Dendritic cell treated with granulocyte-macrophage colony-stimulating factor and Interleukin-4, amounts not matched to agents 40 ng/mL and 50 ng/mL, for 4 days (primary cell): ENCODE measurements around the gene PPM1E.
"Not testable (repeated sequence)": the region's sequence is repeated elsewhere in the genome, so short reads cannot be mapped to it uniquely, and the experiment has no call there.

ENCODE experiments used
- H3K27ac Mint-ChIP-seq: one replicate; pipeline ENCODE4 v1.8.0; 2022; ENCODE audit warnings: mild to moderate bottlenecking, mixed read lengths
- H3K27me3 Mint-ChIP-seq: one replicate; pipeline ENCODE4 v1.8.0; 2022; ENCODE audit warnings: mild to moderate bottlenecking, mixed read lengths
- H3K36me3 Mint-ChIP-seq: one replicate; pipeline ENCODE4 v1.8.0; 2022; ENCODE audit warnings: low read depth, mixed read lengths
- H3K4me1 Mint-ChIP-seq: one replicate; pipeline ENCODE4 v1.8.0; 2022; ENCODE audit warnings: low read depth, mixed read lengths
- H3K4me3 Mint-ChIP-seq: one replicate; pipeline ENCODE4 v1.8.0; 2022; ENCODE audit warnings: mild to moderate bottlenecking, moderate library complexity, mixed read lengths
- H3K9me3 Mint-ChIP-seq: one replicate; pipeline ENCODE4 v1.8.0; 2022; ENCODE audit warnings: mixed read lengths
- intact Hi-C: fragments of 100-400 bp; cut with micrococcal nuclease; formaldehyde crosslinking; loops from one replicate; pipeline ENCODE4 v1.15.0; 2022

Gene PPM1E

DNA sequence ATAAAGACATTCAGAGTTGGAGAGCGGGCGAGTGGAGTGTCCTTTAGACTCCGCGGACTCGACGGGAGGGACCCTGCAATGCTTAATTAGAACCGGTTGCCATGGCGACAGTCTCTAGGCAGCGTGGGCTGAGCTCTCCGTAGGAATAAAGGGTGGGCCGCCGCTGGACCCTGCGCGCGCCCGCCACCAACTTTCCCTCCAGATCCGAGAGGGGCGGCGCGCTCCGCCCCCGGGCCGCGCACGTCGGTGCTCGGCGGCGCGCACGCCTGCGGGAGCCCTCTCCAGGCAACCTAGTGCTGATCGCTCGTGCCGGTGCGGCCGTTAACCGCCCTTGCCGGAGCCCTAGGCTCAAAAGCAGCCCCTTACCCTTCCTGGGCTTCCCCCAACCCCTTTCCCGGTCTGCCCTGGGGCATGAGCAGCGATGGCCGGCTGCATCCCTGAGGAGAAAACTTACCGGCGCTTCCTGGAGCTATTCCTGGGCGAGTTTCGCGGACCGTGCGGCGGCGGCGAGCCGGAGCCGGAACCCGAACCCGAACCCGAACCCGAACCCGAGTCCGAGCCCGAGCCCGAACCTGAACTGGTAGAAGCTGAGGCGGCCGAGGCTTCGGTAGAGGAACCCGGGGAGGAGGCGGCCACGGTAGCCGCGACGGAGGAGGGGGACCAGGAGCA, at the start of gene PPM1E:
Gene PPM1E, plus strand, starts transcription at position 278 of the 669 bp plus-strand sequence.
- Mint-ChIP-seq H3K4me1 (peaks cover 13% of the 10 kb centered on the region), H3K9me3 (no peaks in the 10 kb centered on the region), H3K27ac (no peak within 1 kb of the TSS), H3K36me3 (no peaks in the 10 kb centered on the region), H3K4me3 (peak within 1 kb of the TSS; percentile 77), H3K27me3 (peaks cover 74% of the 10 kb centered on the region)
- intact Hi-C loops, result no loop called here

DNA sequence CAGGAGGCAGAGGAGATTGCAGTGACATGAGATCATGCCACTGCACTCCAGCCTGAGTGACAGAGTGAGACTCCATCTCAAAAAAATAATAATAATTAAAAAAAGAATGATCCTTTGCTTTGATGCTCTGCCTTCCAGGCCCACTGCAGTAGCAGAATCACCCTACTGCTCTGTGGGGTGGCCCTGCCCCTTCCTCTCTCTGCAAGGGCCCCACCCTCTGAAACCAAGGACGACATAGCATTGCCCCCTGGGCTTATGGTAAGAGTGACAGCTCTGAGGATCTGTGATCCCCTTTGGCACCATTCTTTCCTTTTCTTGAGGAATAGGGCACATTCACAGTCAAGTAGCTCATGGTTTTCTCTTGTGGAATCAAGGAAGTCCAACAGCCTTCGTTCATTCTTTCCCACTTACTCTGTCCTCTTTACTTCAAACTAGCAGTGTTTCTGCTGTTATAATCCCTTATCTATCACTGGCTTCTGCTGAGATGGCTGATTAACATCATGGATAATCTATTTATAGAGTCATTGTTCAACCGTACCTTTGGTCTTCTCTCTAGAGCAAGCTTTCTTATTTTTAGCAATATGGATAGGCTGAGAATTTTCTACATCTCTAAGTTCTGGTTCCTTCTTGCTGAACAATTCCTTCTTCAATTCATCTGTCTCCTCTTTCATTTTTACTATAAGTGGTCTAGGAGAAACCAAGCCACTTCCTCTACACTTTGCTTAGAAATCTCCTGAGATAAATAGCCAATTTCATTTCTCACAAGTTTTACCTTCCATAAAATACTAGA, 49.1 kb upstream of the PPM1E start:
- no peaks in the 10 kb centered on the region for H3K27me3 Mint-ChIP-seq
- H3K27ac Mint-ChIP-seq, result peak overlapping the region; percentile 40
- H3K4me1 Mint-ChIP-seq, result peaks cover 11% of the 10 kb centered on the region
- no peaks in the 10 kb centered on the region for H3K9me3 Mint-ChIP-seq
- H3K36me3 Mint-ChIP-seq, result peaks cover 13% of the 10 kb centered on the region
- H3K4me3 Mint-ChIP-seq, result no peak overlapping the region
- intact Hi-C loops, result no loop called here

DNA sequence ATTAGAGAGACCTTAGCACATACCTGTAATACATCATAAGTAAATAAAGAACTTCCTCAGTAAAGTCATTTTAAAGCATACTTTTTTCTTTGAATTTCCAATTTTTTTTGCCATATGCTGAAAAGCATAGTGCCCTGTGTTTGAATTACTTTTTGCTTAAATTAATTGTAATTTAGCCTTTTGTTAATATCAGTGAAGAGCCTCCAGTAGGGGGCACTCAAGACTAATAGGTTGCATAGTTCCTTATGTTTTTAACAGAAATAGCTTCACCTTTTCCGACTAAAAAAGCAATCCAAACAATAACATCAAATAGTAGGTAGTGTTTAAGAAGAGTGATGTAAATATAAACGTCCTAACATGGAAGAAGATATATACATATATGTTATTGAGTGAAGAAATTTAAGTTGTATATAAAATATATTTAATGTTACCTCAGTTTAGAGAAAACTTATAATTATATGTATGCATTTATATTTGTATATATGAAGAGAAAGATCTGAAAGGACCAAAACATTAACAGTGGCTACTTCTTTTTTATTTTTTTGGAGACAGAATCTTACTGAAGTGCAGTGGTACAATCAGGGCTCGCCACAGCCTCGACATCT, 44.6 kb upstream of the PPM1E start:
- H3K27me3 Mint-ChIP-seq, result no peaks in the 10 kb centered on the region
- no peak overlapping the region for H3K4me3 Mint-ChIP-seq
- H3K9me3 Mint-ChIP-seq, result no peaks in the 10 kb centered on the region
- intact Hi-C loops, result loop anchor here (1.0 to 10.0 kb wide), 2 partner anchors 126 to 294 kb away; no protein-coding TSS in a partner anchor
- peaks cover 13% of the 10 kb centered on the region for H3K36me3 Mint-ChIP-seq
- peaks cover 11% of the 10 kb centered on the region for H3K4me1 Mint-ChIP-seq
- no peak overlapping the region for H3K27ac Mint-ChIP-seq

DNA sequence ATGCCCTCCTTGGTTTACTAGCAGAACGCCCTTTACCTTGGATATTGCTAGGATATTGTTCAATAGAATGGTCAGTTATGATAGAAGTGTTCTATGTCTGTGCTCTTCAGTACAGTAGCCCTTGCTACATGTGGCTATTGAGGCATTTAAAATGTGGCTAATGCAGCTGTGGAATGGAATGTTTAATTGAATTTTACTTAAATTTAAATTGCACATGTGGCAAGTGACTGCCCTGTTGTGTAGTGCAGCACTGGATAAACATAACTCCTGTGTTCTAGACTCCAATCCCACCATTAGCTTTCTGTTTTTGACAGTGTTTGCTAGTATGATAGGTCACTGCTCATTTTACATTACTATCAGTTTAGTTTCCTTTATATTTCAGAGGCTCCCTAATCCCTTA, 33.4 kb upstream of the PPM1E start:
- no peaks in the 10 kb centered on the region for H3K27me3 Mint-ChIP-seq
- H3K9me3 Mint-ChIP-seq, result no peaks in the 10 kb centered on the region
- no peak overlapping the region for H3K27ac Mint-ChIP-seq
- intact Hi-C loops, result no loop called here
- H3K36me3 Mint-ChIP-seq, result peaks cover 25% of the 10 kb centered on the region
- H3K4me3 Mint-ChIP-seq, result no peak overlapping the region
- no peaks in the 10 kb centered on the region for H3K4me1 Mint-ChIP-seq

DNA sequence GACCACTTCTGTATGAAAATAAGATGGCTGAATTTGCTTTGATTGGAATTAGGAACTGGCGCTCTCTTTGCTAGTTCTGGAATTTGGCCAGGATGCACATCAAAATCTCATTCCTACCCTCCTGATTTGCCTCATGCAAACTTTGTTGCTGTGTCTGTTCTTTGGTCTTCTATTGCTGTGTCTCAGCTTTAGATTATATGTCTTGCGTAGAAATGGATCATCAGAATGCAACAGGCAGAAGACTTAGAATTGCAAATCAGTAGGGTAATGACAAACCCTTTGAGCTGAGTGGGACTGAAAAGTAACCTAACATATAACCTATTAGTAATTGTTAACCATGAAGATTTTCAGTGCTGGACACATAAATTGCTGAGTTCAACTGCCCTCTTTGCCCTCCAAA, 33.0 kb upstream of the PPM1E start:
- peaks cover 25% of the 10 kb centered on the region for H3K36me3 Mint-ChIP-seq
- H3K4me1 Mint-ChIP-seq, result no peaks in the 10 kb centered on the region
- no peak overlapping the region for H3K4me3 Mint-ChIP-seq
- no peaks in the 10 kb centered on the region for H3K9me3 Mint-ChIP-seq
- no peak overlapping the region for H3K27ac Mint-ChIP-seq
- intact Hi-C loops, result no loop called here
- H3K27me3 Mint-ChIP-seq, result no peaks in the 10 kb centered on the region

DNA sequence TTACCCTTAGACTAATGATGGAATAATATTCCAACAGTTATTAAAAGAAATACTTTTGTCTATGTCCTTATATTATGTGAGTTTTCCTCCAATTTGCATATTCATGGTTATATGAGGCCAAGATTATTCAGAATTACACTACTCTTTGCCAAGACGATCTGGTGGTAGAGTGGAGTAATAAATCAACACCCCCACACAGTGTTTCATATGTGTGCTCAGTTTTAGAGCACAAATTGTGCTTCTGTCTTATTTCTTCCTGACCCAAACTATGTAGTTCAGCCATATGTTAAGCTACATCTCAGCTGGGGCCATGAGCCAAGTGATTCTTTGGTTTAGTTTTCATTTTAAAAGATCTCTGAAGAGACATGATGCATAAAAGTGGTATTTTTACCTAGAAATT, 26.9 kb upstream of the PPM1E start:
- Mint-ChIP-seq H3K4me3 (no peak overlapping the region), H3K36me3 (peaks cover 13% of the 10 kb centered on the region), H3K9me3 (no peaks in the 10 kb centered on the region), H3K27ac (no peak overlapping the region), H3K27me3 (no peaks in the 10 kb centered on the region), H3K4me1 (no peaks in the 10 kb centered on the region)
- intact Hi-C loops, result no loop called here

DNA sequence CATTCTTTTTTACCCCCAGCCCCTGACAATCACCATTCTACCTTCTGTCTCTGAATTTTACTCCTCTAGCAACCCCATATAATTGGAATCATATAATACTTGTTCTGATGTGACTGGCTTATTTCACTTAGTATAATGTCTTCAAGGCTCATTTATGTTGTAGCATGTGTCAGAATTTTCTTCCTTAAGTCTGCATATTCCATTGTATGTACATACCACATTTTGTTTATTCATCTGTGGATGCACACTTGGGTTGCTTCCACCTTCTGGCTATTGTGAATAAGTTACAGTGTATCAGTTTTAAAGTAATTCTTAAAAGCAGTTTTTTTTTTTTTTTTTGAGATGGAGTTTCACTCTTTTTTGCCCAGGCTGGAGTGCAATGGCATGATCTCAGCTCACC, 24.7 kb upstream of the PPM1E start:
- no peak overlapping the region for H3K27ac Mint-ChIP-seq
- H3K9me3 Mint-ChIP-seq, result no peaks in the 10 kb centered on the region
- no peak overlapping the region for H3K4me3 Mint-ChIP-seq
- no peaks in the 10 kb centered on the region for H3K4me1 Mint-ChIP-seq
- H3K27me3 Mint-ChIP-seq, result no peaks in the 10 kb centered on the region
- intact Hi-C loops, result no loop called here
- H3K36me3 Mint-ChIP-seq, result peaks cover 7% of the 10 kb centered on the region

DNA sequence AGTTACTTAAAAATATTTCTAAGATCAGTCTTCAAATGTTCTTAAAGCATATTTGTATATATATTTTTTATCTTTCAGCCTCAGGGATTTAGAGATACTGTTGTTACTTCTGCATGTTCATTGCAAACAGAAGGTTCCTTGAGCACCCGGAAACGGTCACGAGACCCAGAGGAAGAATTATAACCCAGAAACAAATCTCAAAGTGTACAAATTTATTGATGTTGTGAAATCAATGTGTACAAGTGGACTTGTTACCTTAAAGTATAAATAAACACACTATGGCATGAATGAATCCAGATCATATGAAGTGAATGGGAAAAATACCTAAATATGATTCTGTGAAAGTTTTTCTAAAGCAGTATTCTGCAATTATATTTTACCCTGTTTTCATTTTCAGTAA, 21.6 kb upstream of the PPM1E start:
- H3K9me3 Mint-ChIP-seq, result no peaks in the 10 kb centered on the region
- no peaks in the 10 kb centered on the region for H3K27me3 Mint-ChIP-seq
- peaks cover 7% of the 10 kb centered on the region for H3K36me3 Mint-ChIP-seq
- no peak overlapping the region for H3K27ac Mint-ChIP-seq
- intact Hi-C loops, result no loop called here
- H3K4me3 Mint-ChIP-seq, result no peak overlapping the region
- H3K4me1 Mint-ChIP-seq, result no peaks in the 10 kb centered on the region

DNA sequence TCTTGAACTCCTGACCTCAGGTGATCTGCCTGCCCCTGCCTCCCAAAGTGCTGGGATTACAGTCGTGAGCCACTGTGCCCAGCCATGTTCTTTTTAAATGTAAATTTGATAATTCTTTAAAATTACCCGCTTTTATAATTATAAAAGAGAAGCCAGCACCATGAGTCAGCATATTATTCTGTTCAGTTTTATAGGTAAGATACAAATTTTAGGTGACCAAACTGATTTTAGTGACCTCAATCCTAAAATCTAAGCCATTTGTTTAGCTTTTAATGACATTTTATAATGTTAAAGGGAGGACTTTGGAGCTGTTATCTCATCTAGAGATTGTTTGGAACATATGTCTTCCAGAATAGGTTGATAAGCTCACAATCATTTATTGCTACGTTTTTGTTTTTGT, 20.8 kb upstream of the PPM1E start:
- H3K36me3 Mint-ChIP-seq, result peaks cover 7% of the 10 kb centered on the region
- intact Hi-C loops, result no loop called here
- H3K9me3 Mint-ChIP-seq, result no peaks in the 10 kb centered on the region
- H3K4me1 Mint-ChIP-seq, result no peaks in the 10 kb centered on the region
- no peak overlapping the region for H3K4me3 Mint-ChIP-seq
- H3K27me3 Mint-ChIP-seq, result no peaks in the 10 kb centered on the region
- H3K27ac Mint-ChIP-seq, result no peak overlapping the region

DNA sequence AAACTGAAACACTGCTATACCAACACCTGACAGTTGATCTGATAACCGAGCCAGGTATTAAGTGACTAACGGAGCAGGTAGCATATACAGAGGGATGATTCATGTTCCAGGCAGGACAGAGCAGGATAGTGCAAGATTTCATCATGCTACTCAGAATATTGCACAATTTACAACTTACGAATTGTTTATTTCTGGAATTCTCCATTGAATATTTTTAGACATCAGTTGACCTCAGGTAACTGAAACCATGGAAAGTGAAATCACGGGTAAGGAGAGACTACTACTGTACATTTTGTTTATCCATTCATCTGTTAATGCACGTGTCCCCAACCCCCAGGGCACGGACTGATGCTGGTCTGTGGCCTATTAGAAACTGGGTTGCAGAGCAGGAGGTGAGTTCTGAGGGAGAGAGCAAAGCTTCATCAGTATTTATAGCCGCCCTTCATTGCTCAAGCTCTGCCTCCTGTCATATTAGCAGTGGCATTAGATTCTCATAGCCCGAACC, 14.5 kb upstream of the PPM1E start:
- no peaks in the 10 kb centered on the region for H3K36me3 Mint-ChIP-seq
- H3K27ac Mint-ChIP-seq, result no peak overlapping the region
- no peaks in the 10 kb centered on the region for H3K4me1 Mint-ChIP-seq
- intact Hi-C loops, result no loop called here
- no peaks in the 10 kb centered on the region for H3K9me3 Mint-ChIP-seq
- H3K4me3 Mint-ChIP-seq, result no peak overlapping the region
- no peaks in the 10 kb centered on the region for H3K27me3 Mint-ChIP-seq

DNA sequence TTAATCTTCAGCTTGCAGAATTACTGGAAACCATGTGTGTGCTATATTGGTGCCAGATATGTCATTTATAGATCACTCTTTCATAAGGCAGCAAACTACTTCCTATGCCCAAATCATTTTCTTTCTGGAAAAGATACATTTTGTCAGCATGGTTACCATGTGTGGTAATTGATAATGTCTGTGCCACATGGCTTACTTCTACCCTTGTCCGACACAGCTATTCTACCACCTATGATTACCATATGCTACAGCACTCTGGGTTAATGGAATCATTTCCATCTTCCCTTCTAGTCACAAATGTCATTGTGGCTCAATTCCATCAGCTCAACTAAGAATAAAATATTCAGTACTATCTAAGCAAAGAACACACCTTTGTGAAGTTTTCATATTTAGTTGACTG, 8.0 kb upstream of the PPM1E start:
- intact Hi-C loops, result no loop called here
- Mint-ChIP-seq H3K27me3 (peaks cover 20% of the 10 kb centered on the region), H3K36me3 (no peaks in the 10 kb centered on the region), H3K27ac (no peak overlapping the region), H3K9me3 (no peaks in the 10 kb centered on the region), H3K4me1 (no peaks in the 10 kb centered on the region), H3K4me3 (no peak overlapping the region)

DNA sequence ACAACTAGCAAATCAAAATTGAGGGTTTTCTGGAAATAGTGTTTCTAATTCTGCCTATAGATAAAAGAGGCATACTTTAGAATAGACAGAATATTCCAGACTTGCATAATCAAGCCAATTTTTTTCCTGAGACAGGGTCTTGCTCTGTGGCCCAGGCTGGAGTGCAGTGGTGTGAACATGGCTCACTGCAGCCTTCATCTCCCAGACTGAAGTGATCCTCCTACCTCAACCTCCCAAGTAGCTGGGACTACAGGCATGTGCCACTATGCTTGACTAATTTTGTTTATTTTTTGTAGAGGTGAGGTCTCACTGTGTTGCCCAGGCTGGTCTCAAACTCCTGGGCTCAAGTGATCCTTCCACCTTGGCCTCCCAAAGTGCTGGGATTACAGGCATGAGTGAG, 6.0 kb upstream of the PPM1E start:
- H3K4me3 Mint-ChIP-seq, H3K36me3 Mint-ChIP-seq, H3K27ac Mint-ChIP-seq, intact Hi-C loops, H3K4me1 Mint-ChIP-seq, H3K9me3 Mint-ChIP-seq: not testable (repeated sequence)
- peaks cover 31% of the 10 kb centered on the region for H3K27me3 Mint-ChIP-seq

DNA sequence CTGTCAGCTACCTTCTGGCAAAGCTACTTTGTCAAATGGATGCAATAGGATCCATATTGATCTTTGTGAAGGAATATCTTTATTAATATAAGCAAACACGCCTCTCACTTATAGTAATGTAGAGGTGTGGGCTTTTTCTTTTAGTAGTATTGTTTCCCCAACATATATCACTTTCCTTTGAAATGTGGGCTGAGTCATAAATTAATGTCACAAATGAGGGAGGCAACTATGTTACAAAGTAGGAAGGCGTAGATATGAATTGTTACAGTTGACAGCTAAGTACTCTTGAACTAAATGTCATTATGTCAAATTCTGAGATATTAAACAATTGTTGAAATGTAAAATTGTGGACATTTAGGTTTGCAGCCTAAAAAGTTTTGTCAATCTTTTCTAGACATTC, 2.6 kb upstream of the PPM1E start:
- Mint-ChIP-seq H3K27me3 (peaks cover 56% of the 10 kb centered on the region), H3K4me3 (no peak overlapping the region), H3K36me3 (no peaks in the 10 kb centered on the region), H3K9me3 (no peaks in the 10 kb centered on the region), H3K4me1 (peaks cover 8% of the 10 kb centered on the region), H3K27ac (no peak overlapping the region)
- intact Hi-C loops, result no loop called here

DNA sequence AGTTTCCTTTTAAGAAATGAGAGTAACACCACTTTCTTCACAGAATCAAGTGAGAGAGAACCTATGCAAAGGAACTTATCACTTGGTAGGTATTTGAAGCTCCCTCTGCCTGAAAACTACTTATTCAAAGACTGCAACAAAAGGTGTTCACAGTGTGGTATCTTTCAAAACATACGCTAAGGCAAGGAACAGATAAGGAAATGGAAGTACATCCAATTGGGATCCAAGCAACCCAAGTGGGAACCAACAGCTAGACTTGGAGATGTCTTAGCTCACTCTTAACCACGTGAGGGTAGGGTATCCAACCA, 431 bp upstream of the PPM1E start:
- Mint-ChIP-seq H3K4me1 (peaks cover 11% of the 10 kb centered on the region), H3K27me3 (peaks cover 72% of the 10 kb centered on the region), H3K36me3 (no peaks in the 10 kb centered on the region), H3K9me3 (no peaks in the 10 kb centered on the region), H3K27ac (no peak overlapping the region), H3K4me3 (peak overlapping the region; percentile 76)
- intact Hi-C loops, result no loop called here
